Esophagus squamous epithelium (tissue), 5 donors: ENCODE results near the gene LRBA. TPM values are rescaled to one million over a fixed set of nuclear protein-coding genes. Genes with fewer than 3 reads are reported as not detected.
A peak's percentile ranks its signal among the peaks of the same experiment; 100 is the strongest.

Experiments used
- DNase-seq: peaks from one replicate; lab custom pipeline; 2025; lab: John Stamatoyannopoulos, UW
- H3K27ac ChIP-seq, 4 donors: fragments of 200-600 bp; sonication (generic); one replicate each; pipeline ENCODE4 v1.5.1; 2016 to 2019; ENCODE audit warnings: mild to moderate bottlenecking in 1 of 4
- H3K27me3 ChIP-seq, 4 donors: fragments of 200-600 bp; sonication (generic); 1 replicate in 3 of 4; 2 replicates in 1 of 4; pipeline versions ENCODE4 v1.5.1 to v1.6.0; 2017 to 2021; ENCODE audit warnings: antibody characterized with exemption in 1 of 4
- H3K36me3 ChIP-seq, 3 donors: fragments of 200-600 bp; sonication (generic); one replicate each; pipeline ENCODE4 v1.5.1; 2016 to 2019
- H3K4me1 ChIP-seq, 3 donors: fragments of 200-600 bp; sonication (generic); one replicate each; pipeline ENCODE4 v1.5.1; 2017 to 2019
- H3K4me3 ChIP-seq, 4 donors: fragments of 200-600 bp; sonication (generic); 1 replicate in 3 of 4; 2 replicates in 1 of 4; pipeline ENCODE4 v1.5.1; 2016 to 2019; ENCODE audit warnings: mild to moderate bottlenecking in 2 of 4, moderate library complexity in 1 of 4
- H3K9me3 ChIP-seq, 3 donors: fragments of 200-600 bp; sonication (generic); one replicate each; pipeline ENCODE4 v1.5.1; 2016 to 2019
- POLR2A ChIP-seq, 4 donors: fragments of 450-650 bp; IDR thresholded peaks; one replicate each; pipeline ENCODE4 v1.6.1; 2017; ENCODE audit warnings: antibody characterized with exemption in 4 of 4, mild to moderate bottlenecking in 4 of 4, moderate library complexity in 3 of 4
- WGBS, 2 donors: methylation state at CpG; one replicate each; pipeline ENCODE4 v1.1.5; 2018; 5-methylcytosine and 5-hydroxymethylcytosine counted together
- intact Hi-C: fragments of 100-400 bp; cut with DNase I; formaldehyde crosslinking; loops from one replicate; pipeline ENCODE4 v1.15.0; 2022
- total RNA-seq, 4 donors: library from RNA; depleted of rRNA; stranded (reverse); fragments of >200 nt; gene quantifications; one replicate each; pipeline ENCODE4 v1.1.0, GENCODE V29; 2016
- TF ChIP-seq, protein P1 (sequence below), 6 experiments: fragments of 450-650 bp in 4 of 6; fragments of 200-600 bp in 2 of 6; sonication (generic) in 2 of 6; IDR thresholded peaks; one replicate each; pipeline ENCODE4 v1.5.1; 2016 to 2019; ENCODE audit warnings: antibody characterized with exemption in 6 of 6, mild to moderate bottlenecking in 4 of 6, moderate library complexity in 4 of 6
- donor health status: DM: yes; HTN: yes; CAD: no.

The LRBA gene
- total RNA-seq, 4 donors from 2014 or later, result 54.7 to 91.8 (median 66.2) TPM

DNA sequence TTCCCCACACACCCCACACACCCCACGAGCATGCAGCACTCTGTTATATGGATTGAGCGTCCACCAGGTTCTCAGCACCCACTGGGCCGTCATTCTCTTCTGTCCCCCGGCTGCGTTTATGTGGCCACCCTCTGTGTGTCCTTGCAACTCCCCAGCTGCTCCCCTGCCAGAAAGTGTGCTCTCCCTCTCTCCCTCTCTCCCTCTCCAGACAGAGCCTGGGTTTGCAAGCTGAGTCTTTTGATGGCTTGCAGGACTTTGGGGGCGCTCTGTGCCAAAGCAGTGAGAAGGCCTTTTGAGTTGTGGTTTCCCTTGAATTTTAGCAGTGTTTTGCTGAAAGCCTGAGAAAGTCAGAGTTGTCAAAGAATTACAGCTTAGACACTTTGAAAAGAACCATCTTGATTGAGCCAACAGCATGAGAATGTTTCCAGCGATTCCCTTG is 763.3 kb downstream of the LRBA start:
- TF ChIP-seq POLR2A (IDR thresholded peaks at IDR 0.05), result no peak
- TF ChIP-seq, protein P1, sequence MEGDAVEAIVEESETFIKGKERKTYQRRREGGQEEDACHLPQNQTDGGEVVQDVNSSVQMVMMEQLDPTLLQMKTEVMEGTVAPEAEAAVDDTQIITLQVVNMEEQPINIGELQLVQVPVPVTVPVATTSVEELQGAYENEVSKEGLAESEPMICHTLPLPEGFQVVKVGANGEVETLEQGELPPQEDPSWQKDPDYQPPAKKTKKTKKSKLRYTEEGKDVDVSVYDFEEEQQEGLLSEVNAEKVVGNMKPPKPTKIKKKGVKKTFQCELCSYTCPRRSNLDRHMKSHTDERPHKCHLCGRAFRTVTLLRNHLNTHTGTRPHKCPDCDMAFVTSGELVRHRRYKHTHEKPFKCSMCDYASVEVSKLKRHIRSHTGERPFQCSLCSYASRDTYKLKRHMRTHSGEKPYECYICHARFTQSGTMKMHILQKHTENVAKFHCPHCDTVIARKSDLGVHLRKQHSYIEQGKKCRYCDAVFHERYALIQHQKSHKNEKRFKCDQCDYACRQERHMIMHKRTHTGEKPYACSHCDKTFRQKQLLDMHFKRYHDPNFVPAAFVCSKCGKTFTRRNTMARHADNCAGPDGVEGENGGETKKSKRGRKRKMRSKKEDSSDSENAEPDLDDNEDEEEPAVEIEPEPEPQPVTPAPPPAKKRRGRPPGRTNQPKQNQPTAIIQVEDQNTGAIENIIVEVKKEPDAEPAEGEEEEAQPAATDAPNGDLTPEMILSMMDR (IDR thresholded peaks at IDR 0.05), result no peak
- no peak for DNase-seq
- Histone ChIP-seq H3K27ac (peak overlapping the region in 1 of 4 donors; percentile 15), H3K27me3 (no peaks in the 10 kb centered on the region), H3K36me3 (no peaks in the 10 kb centered on the region), H3K4me3 (no peak overlapping the region), H3K9me3 (no peaks in the 10 kb centered on the region), H3K4me1 (peaks cover 0 to 13% (median 4%) of the 10 kb centered on the region in 3 donors)
- intact Hi-C loops, result no loop called here
- WGBS, 2 donors, result 58 to 87% methylated on average over 5 to 7 of the region's 7 CpGs

DNA sequence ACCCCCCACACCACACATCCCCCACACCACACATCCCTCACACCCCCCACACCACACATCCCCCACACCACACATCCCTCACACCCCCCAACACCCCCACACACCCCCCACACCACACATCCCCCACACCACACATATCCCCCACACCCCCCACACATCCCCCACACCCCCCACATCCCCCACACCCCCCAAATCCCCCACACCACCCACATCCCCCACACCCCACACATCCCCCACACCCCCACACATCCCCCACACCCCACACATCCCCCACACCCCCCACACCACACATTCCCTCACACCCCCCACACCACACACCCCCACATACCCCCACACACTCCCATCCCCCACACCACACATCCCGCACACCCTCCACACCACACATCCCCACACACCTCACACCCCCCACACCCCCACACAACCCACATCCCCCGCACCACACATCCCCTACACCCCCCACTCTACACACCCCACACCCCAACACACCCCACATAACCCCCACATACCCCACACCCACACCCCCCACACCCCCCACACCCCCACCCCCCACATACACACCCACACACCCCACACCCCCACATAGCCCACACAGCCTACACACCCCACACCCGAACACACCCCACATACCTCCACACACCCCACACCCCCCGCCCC is 764.0 kb downstream of the LRBA start:
- Histone ChIP-seq H3K4me1 (peaks cover 0 to 6% (median 0%) of the 10 kb centered on the region in 3 donors), H3K4me3 (no peak overlapping the region), H3K9me3 (no peaks in the 10 kb centered on the region), H3K27me3 (no peaks in the 10 kb centered on the region), H3K27ac (no peak overlapping the region), H3K36me3 (no peaks in the 10 kb centered on the region)
- DNase-seq, result no peak
- WGBS, 2 donors, result no CpG with 5 or more reads among the region's 4 CpGs
- TF ChIP-seq, protein P1 (IDR thresholded peaks at IDR 0.05), result no peak
- no peak for TF ChIP-seq POLR2A (IDR thresholded peaks at IDR 0.05)
- intact Hi-C loops, result no loop called here

DNA sequence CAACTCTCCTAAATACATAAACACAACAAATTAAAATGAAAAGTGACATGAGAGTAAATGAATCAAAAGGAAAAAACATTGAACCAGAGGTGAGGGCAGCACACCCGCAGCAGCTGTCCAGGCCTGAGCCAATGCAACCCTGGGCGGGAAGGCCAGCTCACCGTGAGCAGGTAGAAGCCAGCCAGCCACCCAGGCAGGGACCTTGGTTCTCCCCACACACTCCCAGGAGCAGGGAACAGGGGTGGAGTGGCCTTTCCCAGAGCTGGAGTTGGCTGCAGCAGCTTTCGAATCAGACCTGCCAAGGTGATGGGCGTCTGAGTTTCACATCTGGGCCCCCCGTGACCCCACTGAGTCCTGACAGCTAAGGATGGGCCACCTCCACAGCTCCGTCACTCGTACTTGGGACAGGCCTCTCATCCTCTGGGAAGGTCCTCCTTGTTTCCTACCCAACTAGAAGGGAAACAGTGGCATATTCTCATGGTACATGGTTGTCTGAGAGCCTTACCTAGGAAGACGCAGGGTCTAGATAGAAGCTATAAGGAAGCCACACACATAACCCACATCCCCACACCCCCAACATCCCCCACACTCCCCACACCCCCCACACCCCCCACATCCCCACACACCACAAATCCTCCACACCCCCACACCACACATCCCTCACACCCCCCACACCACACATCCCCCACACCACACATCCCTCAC is 764.6 kb downstream of the LRBA start:
- Histone ChIP-seq H3K4me1 (no peaks in the 10 kb centered on the region), H3K4me3 (no peak overlapping the region), H3K9me3 (no peaks in the 10 kb centered on the region), H3K36me3 (no peaks in the 10 kb centered on the region), H3K27ac (no peak overlapping the region), H3K27me3 (no peaks in the 10 kb centered on the region)
- no peak for DNase-seq
- intact Hi-C loops, result no loop called here
- 85 to 91% methylated on average over 6 to 9 of the region's 9 CpGs for WGBS, 2 donors
- TF ChIP-seq POLR2A (IDR thresholded peaks at IDR 0.05), result no peak
- TF ChIP-seq, protein P1 (IDR thresholded peaks at IDR 0.05), result no peak

DNA sequence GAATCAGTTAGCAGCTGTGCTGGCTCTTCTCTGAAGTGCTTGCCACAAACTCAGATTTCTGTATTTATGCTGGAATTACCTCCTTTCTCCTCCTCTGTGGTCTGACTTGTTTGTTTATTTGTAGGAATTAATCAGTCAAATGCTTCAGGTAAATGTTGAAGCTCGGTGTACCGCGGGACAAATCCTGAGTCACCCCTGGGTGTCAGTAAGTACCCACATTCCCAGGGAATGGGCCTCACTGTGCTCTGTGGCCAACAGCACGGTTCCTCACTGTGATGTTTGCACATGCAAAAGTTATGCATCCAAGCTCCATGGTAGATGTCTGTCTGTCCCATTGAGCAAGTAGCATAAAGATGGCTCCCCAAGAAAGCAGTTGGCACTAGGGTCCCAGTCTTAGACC is 766.9 kb downstream of the LRBA start:
- TF ChIP-seq POLR2A (IDR thresholded peaks at IDR 0.05), result no peak
- TF ChIP-seq, protein P1 (IDR thresholded peaks at IDR 0.05), result no peak

DNA sequence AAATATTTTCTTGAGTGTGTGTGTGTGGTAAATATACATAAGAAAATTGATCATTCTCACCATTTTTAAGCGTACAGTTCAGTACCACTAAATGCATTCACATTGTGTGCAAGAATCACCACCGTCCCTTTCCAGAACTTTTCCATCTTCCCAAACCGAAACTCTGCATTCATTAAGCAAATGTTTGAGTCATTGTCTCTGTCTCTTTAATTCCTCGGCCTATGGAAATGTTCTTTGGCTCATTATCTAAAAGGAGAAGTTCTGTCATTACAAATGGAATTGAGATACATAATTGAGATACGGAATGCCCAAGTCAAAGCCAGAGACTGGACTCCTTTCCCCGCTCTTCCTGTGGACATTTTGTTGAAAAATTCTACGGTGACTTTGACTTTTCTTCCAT is 767.9 kb downstream of the LRBA start:
- no peak for DNase-seq
- Histone ChIP-seq H3K27ac (no peak overlapping the region), H3K4me3 (no peak overlapping the region), H3K27me3 (no peaks in the 10 kb centered on the region), H3K4me1 (no peaks in the 10 kb centered on the region), H3K36me3 (no peaks in the 10 kb centered on the region), H3K9me3 (no peaks in the 10 kb centered on the region)
- intact Hi-C loops, result loop anchor here (10.0 kb wide), 1 partner anchor 232 kb away; no protein-coding TSS in a partner anchor
- TF ChIP-seq, protein P1 (IDR thresholded peaks at IDR 0.05), result no peak
- WGBS, 2 donors, result 94 to 98% methylated on average over 7 of the region's 7 CpGs

More for the DNA sequence above, 766.9 kb downstream of the LRBA start:
- DNase-seq, result no peak
- Histone ChIP-seq H3K27ac (no peak overlapping the region), H3K27me3 (no peaks in the 10 kb centered on the region), H3K9me3 (no peaks in the 10 kb centered on the region), H3K4me3 (no peak overlapping the region), H3K4me1 (no peaks in the 10 kb centered on the region), H3K36me3 (no peaks in the 10 kb centered on the region)
- intact Hi-C loops, result loop anchor here (10.0 kb wide), 1 partner anchor 233 kb away; no protein-coding TSS in a partner anchor
- WGBS, 2 donors, result 75 to 78% methylated on average over 4 of the region's 4 CpGs
